HUDEP-2 (cell line): ENCODE measurements around the gene TRNT1.

ENCODE experiments used
- DNase-seq, 76 experiments: peaks; one replicate each; lab custom pipeline; 2025; ENCODE audit not compliant: unreplicated experiment in 76 of 76; lab: John Stamatoyannopoulos, UW

The TRNT1 gene

DNA sequence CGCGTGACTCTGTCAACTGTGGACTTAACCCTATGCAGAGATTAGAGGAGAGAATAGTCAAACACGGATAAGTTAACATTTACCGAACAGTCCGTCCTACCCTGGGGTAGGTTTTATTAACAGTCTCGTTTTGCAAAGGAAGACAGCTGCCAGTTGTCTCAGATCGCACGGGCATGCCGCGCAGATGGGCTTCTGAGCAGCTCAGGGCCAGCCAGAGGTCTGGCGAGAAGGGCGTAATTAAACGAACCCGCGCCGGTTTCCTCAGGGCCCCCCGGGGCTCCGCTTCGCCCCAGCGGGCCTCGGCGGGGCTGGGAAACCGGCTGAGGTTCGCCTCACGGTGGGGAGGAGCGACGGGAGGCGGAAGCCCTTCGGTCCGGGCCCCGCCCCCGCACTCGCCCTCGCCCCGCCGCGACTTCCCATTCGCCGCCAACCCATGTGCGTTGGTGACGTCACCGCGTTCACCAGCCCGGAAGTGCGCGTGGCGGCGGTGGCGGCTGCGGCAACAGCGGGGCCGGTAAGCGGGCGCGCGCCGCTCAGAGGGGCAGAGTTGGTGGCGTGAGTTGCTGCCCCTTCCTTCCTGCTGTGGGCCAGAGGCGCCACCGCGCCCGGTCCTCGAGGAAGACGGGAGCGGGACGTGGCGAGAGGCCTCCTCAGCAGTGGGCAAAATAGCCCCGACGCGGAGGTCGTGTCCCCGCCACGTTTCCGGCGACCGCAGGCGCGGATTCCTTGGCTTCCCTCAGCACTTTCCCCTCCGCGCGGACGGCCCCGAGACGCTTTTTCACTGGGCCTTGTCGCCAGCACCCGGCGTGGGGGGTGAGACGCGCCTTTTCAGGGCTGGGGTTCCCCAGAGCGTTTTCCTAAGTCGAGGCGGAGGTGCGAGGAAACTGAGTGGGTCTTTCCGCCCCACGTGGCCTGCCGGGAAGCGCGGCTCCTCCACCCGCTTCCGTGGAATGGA lies at the start of gene TRNT1:
Gene TRNT1, plus strand, starts transcription at position 464 of the 955 bp plus-strand sequence. CDS start 2,101 bp downstream, outside the sequence.
- peak in 75 of 76 experiments; percentile 15 to 93 (median 85) for DNase-seq

DNA sequence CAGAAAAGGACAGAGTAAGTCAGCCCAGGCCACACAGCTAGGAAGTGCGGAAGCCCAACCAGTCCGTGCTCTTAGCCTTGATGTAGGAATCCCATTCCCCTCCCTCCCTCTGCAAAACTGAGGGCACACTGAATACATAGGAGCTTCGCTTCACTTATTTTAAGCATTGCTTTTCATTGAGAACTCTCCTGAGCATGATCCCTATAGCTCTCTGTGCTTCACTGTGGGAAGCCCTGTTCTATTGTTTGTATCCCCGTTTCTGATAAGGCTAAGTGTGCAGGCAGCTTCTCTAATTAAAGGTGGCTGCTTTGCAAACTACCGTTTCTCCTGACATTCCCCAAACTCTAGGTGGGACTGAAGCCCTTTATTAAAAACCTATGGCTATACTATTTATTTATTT lies 46.4 kb upstream of the TRNT1 start:
- DNase-seq, result no peak

DNA sequence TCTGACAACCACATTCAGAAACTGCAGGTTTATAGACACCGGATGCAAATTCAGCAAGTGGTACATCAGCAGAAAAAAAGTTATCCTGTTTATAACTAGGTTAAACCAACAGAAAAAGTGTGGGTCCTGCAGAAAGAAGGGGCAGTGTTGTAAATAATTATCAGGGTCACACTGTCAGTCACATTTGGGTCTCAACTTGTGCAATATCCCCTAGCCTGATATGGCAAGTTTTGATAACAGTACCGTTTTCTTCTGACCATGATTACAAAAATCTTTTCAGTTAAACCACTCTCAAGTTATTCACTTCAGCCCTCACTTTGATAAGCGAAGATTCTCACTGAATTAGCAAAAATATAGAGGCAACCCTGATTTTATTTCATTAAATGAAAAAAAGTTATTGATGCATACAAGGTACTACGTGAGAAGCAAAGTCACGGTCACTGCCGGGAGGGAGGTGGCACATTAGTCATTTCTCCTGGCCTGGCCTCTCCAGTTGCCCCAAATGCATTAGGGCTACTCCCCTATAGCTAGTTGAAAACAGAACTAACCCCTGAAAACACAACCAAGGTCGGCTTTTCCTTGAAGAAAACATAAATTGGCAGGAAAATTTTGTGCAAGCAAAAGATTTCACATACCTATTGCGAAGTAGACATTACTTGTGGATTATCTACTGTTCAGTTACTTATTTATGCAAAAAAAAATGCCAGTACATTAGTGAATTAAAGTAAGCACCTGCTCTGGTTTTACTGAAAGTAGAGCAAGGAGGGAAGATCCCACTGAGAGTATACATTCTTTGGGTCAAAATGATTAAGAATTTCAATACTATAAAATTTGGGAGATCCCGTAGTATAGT lies 45.1 kb upstream of the TRNT1 start:
- DNase-seq, result no peak

DNA sequence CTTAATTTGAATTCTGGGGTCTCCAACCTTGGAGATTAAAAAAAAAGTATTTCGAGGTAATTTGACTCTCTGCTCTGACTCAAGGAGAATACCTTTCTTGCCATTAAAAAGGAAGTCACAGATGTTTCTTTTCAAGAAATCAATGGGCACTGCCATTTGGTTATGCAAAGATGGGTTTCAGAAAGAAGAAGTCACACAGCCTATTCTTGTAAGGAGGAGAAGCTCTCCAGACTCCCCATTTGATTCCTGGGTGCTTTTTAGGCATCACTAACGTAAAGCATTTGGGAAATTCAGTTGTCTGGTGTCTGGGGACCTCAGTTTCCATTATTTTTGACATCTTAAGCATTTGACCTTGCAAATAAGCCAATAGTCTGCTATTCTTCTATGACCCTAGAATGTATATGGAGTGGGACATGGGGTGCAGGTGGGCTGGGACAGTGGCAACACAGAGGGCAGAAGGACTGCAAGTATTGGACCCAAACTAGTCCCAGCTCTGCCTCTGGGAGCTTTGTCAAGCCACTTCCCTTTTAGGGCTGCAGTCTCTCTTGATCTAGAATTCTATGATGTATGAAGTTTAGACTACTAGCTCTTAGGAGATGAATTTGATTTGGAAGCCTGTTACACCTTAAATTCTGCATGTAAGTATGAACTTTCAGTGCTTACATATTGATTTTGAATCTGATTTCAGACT lies 44.4 kb upstream of the TRNT1 start:
- DNase-seq, result no peak

DNA sequence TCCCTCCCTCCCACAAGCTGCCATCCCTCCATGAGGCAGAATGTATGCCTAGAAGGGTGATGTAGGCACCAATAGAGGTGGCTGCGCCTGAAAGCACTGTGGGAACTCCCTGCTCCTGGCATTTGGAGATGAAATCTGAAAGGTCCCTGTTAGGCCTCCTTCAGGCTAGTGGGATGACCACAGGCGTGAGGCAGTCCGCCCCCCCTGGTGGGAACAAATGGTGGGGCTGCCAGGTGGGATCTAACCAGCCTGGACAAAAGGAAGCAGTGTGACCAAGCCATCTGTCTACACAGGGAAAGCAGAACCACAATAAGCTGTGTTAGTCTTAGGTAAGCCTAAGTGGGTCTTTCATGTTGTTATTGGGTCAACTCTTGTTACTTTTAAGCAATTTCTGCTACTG lies 41.9 kb upstream of the TRNT1 start:
- no peak for DNase-seq

DNA sequence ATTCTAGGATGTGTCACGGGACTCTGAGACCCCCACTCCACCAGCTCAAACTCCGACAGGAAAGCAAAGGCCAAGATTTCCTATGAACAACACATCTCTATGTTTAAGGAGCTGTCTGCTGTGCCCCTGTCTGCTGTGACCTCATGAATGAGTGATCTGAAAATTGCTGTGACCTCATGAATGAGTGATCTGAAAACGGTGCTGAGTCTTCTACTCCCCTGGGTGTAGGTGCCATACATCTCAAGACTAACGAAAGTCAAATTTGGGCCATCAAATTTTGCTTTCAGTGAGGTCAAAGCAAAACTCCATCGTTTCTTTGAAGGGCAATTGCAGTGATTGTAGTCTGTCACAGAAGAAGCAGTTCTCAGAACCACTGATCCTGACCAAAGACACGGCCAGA lies 41.0 kb upstream of the TRNT1 start:
- no peak for DNase-seq

DNA sequence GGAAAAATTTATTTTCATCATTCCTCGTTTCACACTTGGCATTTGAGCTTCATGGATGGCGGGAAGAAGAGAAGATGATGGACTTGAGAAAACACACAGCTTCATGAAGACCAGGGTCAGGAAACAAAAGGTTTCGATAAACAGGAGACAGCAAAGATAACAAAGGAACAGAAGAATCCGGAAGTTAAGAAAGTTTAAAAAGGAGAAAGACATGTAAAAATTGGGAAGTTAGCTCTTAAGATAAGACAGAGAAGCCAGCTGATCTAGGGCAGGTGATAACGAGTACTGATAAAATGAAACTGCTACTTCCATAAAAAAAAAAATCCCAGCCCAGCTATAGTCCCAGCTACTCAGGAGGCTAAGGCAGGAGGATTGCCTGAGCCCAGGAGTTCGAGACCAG lies 40.5 kb upstream of the TRNT1 start:
- no peak for DNase-seq

DNA sequence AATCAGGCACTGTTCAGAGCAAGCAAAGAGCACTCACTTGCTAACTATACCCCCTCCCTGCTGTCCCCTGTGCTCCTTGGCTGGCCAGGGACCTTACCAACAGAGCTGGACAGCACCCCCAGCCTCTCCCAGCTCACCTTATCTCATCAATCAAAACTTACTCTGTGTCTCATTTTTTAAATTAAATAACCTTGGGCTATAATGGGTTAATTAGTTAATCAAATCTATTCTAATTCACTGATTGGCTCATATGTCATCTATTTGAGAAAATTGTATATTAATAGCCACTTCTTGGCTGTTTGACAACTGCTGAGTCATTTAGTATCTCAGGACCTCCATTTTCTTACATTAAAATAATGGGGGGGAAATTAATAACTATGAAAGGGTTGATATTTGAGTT lies 39.5 kb upstream of the TRNT1 start:
- no peak for DNase-seq

DNA sequence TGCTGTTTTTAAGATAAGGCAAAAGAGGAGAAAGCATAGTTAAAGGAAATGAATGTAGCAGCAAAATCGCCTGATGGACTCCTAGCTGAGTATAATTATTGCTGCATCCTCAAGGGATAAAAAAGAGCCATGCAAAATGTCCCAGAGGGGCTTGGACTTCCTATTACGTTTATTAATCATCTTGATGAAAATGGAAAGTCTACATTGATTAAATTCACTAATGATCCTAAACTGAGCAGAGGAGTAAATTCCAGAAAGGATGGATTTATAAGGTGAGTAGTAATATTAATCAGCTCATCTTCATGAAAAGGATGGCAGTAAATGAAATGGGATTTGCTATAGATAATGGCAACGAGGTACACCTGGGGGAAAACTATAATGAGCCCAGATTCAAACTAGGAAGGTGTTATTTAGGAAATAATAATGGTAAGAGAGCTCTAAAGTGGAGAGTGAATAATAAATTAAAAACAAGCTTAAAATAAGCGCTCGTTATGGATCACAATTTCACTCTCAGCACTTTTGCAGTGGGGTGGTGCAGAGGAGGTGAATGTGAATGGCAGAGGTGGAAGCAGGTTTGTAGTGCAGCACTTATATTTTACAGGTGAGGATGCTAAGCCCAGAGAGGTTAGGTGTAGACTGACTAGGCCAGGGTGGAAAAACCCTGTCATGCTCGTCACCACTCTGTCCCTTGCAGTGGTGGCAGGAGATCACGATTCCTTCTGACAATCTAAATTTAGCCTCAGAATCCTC lies 38.8 kb upstream of the TRNT1 start:
- DNase-seq, result no peak

DNA sequence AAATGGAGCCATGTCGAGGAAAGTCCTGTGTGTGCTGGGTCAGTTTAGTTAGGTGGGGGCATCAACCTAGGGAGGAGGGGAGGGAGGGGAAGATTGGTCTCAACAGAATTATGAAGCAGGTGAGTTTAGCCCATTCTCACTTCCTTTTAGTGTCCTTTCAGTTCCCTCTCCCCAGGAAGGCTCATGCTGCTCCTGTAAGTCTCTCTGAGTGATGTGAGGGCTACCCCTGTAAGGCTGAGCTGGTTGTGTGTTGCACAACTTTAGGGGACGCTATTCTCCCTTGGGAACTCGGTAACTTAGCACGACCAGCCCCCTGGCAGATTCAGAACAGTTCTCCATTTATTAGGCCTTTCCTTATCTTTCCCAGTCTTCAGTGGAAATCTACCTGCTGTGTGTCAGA lies 37.7 kb upstream of the TRNT1 start:
- DNase-seq, result no peak

DNA sequence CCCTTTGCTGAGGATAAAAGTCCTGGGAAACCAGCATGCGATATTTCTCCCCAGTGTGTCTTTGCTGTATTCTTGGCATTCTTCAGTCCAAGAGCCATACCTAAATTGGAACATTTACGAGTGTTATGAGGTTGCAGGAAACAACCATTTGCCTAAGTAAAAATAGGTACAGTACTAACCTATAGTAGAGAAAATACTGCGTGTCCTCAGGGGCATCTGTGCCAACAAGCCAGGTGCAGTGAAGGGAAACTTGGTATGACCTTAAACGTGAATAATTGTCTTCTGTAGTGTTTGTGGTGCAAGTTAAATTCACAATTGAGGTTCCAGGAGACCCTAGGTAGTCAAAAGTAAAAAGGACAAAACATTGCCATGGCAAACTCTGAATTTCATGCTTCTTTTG lies 28.8 kb upstream of the TRNT1 start:
- DNase-seq, result no peak

DNA sequence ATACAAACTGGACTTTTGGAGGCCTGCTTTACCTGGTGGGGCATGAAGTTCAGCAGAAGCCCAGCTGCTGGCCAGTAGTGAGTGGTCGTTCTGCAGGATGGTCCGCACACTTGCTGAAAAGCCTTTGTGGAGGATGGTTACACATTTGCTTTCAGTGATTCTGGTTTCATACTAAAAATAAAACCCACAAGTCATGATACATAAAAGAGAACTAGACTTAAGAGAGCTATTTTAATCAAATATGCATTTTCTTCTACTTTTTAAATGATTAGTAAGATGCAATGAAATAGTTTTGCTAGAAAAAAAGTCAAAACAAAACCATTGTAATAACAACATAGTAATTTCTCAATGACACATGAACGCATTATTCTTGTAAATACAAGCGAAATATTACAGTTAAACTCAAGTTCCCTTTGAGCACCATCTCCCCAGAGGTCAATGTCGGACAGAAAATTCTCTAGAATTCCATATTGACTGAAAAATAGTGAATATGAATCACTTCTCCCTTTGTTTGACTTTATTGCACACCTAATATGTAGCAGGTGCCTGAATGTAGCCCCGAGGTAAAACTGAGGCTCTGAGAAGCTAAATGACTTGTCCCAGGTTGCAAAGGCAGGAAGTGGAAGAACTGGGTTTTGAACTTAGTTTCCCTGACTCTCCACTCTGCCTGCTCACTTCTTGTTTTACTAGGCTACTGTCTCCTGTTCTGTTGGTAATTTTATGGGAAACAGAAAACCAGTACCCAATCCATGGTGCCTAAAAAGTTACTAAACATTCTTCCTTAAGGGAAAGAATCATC lies 24.9 kb upstream of the TRNT1 start:
- no peak for DNase-seq

DNA sequence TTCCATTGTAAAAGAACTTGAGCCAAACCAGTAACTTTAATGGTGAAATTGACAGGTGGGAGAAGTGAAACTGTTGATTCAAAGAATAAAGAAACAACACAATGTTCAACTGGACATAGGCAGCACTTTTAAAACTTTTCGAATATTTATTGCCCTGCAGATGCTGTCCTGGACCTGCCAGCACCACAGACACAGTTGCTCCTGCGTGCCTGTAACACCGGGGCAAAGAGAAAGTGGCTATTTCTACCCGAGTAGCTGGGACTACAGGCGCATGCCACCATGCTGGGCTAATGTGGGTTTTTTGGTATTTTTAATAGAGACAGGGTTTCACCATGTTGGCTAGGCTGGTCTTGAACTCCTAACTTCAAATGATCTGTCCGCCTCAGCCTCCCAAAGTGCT lies 24.0 kb upstream of the TRNT1 start:
- no peak for DNase-seq

DNA sequence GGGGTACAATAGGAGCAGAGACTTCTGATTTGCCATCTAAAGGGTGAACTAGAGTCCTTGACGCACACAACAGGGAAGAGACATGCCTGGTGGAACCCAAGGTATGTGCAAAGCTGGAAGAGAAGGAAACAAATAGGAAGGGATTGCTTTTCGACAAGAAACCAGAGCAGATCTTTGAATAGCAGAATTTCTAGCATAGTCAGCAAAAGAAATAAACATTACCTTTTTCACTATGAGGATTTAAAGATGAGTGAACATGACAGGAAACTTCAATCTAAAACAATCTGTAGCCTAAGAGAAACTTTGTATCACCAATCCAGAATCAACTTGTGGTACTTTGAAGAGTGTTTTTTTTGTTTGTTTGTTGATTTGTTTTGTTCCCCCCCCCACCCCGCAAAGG lies 21.5 kb upstream of the TRNT1 start:
- DNase-seq, result no peak

DNA sequence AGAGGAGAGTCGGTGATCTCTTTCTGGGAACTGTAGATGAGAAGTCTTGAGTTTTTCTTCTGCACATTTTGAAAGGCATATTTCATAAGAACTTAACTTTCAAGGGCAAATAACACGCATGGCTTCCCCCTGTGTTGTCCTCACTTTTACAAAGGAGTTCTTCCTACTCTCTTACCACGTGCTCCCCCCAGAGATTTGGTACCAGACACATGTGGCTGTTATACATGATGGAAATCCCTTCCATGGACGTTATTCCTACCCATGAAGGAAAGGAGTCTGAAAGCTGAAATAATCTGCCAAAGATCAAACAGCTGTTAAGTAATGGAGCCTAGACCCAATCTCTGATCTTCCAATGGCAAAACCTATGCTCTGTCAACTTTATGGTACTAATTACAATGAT lies 20.9 kb upstream of the TRNT1 start:
- DNase-seq, result no peak

DNA sequence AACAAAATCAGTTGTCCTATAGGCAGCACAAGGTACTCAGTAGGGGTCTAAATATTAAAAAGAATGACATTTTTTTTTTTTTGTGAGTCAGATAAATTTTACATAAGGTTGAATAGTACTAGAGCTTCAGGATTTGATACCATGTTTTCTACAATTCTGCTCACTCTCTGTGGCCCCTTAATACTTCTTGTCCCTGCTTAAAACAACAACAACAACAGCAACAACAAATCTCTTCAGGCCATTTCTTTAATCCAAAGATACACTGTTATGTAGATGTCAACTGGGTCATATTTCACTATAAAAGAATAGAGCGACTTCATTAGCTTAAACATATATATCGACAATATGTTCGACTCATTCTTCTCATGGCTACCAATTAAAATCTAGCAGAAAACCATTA lies 19.6 kb upstream of the TRNT1 start:
- DNase-seq, result no peak

DNA sequence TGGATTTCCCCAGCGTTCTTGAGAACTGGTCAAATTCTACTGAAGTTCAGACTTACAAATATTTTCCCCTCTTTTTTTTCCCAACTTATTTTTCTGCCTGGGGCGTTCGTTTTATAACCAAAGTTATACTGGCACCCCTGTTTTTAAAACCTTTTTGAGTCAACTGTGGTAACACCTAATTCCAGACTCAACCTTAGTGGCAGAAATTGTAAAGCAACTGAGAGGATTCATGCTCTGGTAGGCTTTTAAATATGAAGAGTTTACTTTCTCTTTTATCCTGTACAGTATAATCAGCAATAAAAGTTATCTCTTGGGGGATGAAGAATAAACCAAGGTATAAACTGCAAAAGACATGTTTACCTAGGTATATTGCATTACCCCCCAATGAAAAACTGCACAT lies 18.9 kb upstream of the TRNT1 start:
- no peak for DNase-seq

DNA sequence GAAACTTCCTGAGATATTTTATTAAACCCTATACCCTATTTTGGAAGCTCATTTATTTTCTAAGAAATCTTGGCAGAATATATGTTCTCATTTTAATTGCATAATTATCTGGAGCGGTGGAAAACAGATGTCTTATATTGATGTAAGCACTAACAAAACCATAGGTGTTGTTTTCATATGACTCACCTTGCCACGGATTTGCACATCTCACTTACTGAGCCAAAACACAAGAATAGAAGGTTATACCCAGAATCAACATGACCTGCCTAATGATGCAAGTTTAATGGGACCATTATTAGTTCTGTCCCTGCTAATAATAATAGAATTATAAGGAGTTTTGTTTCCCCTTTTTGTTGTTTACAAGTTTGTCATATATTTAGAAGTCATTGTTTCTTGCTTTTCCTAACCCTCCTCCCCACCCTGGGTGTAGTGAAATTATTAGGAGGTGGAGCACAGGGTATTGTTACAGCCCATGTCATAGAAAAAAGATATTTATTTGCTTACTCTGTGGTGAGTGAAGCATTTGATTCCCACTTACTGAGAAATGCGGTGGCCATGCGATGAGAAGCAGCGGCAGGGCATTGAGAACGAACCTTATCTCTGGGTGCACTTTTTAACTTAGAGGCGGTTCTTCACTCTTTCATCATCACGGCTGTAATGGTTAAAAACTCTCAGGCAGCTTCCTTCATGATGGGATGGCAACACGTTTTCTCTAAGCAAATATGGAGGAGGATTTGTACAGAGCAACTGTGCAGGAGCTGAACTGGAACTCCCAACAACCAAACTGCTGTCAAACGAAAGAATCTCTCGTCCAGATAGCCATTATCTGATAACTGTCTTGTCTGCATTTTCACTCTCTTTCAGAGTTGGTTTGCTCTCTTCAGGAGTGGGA lies 17.1 kb upstream of the TRNT1 start:
- DNase-seq, result no peak

DNA sequence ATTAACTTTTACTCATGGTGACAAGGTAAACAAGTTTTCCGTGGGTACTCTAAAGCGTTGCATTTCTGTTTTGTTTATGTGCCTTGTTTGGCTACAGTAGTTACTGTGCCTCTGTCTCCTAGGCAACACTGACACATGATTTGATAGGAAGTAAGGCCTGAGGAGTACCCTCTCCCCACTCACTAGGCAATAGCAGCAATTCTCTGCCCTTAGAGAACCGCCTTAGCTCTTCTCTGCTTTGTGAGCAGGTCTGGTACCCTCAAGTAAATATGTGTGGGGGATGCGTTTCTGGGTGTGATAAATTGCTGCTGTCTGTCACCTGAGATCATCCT lies 16.5 kb upstream of the TRNT1 start, which contains the start of gene IL5RA:
Gene IL5RA, minus strand, starts transcription at position 76 of the 332 bp plus-strand sequence. CDS start 5,390 bp downstream, outside the sequence.
- DNase-seq, result peak in 3 of 76 experiments; percentile 0 to 35 (median 5)
